LNCaP clone FGC (cell line): ENCODE data around the gene CRMP1.

Source experiments
- DNase-seq: peaks from one replicate; pipeline ENCODE4 v3.0.0-alpha.2; 2011; ENCODE audit warnings: low read depth
- H3K4me3 ChIP-seq: 2 replicates; pipeline ENCODE4 v1.5.1; 2011; ENCODE audit warnings: mild to moderate bottlenecking, low read depth, low read length, control low read depth
- TF ChIP-seq, protein P1 (sequence below): IDR thresholded peaks from 2 replicates; pipeline ENCODE4 v1.5.1; 2012; ENCODE audit warnings: mild to moderate bottlenecking; ENCODE audit not compliant: control insufficient read depth, insufficient read depth; ENCODE audit errors: extremely low read depth

Gene CRMP1

GRCh38 chr4:5799406-5799805 is 93.5 kb downstream of the CRMP1 start:
- TF ChIP-seq, protein P1, sequence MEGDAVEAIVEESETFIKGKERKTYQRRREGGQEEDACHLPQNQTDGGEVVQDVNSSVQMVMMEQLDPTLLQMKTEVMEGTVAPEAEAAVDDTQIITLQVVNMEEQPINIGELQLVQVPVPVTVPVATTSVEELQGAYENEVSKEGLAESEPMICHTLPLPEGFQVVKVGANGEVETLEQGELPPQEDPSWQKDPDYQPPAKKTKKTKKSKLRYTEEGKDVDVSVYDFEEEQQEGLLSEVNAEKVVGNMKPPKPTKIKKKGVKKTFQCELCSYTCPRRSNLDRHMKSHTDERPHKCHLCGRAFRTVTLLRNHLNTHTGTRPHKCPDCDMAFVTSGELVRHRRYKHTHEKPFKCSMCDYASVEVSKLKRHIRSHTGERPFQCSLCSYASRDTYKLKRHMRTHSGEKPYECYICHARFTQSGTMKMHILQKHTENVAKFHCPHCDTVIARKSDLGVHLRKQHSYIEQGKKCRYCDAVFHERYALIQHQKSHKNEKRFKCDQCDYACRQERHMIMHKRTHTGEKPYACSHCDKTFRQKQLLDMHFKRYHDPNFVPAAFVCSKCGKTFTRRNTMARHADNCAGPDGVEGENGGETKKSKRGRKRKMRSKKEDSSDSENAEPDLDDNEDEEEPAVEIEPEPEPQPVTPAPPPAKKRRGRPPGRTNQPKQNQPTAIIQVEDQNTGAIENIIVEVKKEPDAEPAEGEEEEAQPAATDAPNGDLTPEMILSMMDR: no peak

GRCh38 chr4:5798946-5799345 is 93.9 kb downstream of the CRMP1 start:
- DNase-seq: no peak
- TF ChIP-seq, protein P1: no peak
- no peak overlapping the region for H3K4me3 ChIP-seq

More at GRCh38 chr4:5799406-5799805, 93.5 kb downstream of the CRMP1 start:
- DNase-seq: no peak
- no peak overlapping the region for H3K4me3 ChIP-seq

DNA sequence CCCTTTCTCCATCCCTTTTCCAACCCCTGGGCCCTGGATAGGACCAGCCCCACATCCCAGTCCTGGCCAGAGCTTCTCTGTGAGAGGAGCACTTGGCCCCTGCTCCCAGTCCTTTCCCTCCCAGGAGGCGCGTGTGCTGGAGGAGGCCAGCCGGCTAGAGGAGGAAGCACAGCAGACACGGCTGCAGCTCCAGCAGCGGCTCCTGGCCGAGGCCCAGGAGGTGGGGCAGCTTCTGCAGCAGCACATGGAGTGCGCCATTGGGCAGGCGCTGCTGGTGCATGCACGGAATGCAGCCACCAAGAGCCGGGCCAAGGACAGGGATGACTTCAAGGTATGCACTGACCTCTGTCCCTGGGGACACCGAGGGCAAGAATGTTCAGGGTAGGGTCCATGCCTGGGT is 94.4 kb downstream of the CRMP1 start:
- no peak overlapping the region for H3K4me3 ChIP-seq
- TF ChIP-seq, protein P1: no peak
- no peak for DNase-seq

DNA sequence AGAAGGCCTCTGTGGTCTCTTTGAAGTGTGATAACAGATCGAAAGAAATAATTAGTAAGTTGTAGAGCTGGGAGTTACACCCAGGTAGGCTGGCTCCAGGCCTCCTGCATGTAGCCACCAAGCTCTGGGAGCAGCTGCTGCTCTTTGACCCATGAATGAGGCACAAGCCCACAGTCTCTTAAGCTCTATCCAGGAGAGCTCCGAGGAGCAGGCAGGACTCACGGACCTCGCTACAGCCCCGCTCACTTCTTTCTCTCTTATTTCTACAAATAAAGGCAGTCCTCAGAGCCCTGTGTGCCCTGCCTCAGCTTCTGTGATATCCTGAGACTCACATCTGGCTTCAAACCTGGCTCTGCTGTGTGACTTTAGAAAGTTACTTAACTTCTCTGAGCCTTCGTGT is 95.0 kb downstream of the CRMP1 start:
- no peak for DNase-seq
- TF ChIP-seq, protein P1: no peak

GRCh38 chr4:5796976-5797375 is 95.9 kb downstream of the CRMP1 start:
- H3K4me3 ChIP-seq: no peak overlapping the region
- TF ChIP-seq, protein P1: no peak
- DNase-seq: no peak

More for the DNA sequence above, 95.0 kb downstream of the CRMP1 start:
- H3K4me3 ChIP-seq: no peak overlapping the region

- no peak overlapping the region for H3K4me3 ChIP-seq
- TF ChIP-seq, protein P1: no peak
- no peak for DNase-seq
Measured at GRCh38 chr4:5795580-5795979, 97.3 kb downstream of the CRMP1 start.

- H3K4me3 ChIP-seq: no peak overlapping the region
- DNase-seq: no peak
- TF ChIP-seq, protein P1: no peak
Measured at GRCh38 chr4:5793514-5793913, 99.4 kb downstream of the CRMP1 start.
